Prostate gland (tissue), 1 donor: Measurements from ENCODE around the gene GABARAPL1.

Experiments
- POLR2A ChIP-seq: fragments of 450-650 bp; IDR thresholded peaks from one replicate; pipeline ENCODE4 v1.6.1; 2016; ENCODE audit warnings: antibody characterized with exemption, mild to moderate bottlenecking
- POLR2AphosphoS5 ChIP-seq: sonication (generic); formaldehyde crosslinking; IDR thresholded peaks from one replicate; pipeline ENCODE4 v1.6.1; 2017; ENCODE audit warnings: antibody characterized with exemption

GRCh38 chr12:10213168-10214135 lies 775 bp downstream of the GABARAPL1 start:
- TF ChIP-seq POLR2A = peak; percentile 16
- TF ChIP-seq POLR2AphosphoS5 = peak; percentile 57
